Measurements from ENCODE around the gene PZP.

The PZP gene

DNA sequence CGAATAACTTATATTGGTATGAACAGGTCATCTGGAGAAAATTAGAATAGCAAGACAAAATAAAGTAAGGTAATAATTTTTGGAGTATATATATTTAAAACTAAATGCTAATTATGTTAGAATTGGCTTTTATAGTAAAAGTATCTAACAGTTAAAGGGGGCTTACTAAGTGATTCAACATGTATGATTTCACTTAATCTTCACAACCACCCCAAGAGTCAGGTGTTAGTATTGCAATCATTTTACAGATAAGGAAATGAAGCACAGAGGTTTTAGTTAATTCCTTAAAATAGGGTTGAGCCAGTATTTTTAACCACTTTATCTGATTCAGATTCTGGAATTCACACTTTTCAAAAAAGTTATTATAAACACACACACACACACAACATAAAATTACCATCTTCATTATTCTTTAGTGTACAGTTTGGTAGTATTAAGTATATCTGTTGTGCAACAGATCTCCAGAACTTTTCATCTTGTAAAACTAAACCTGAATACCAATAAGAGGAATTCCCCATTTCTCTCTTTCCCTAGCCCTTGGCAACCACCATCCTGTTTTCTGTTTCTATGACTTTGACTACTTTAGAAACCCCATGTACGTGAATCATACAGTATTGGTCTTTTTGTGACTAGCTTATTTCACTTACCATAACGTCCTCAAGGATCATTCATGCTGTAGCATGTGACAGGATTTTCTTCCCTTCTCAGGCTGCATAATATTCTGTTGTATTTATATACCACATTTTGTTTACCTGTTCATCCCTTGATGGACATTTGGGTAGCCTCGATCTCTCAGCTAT lies 104.9 kb downstream of the PZP start:
- DNase-seq: no peak

DNA sequence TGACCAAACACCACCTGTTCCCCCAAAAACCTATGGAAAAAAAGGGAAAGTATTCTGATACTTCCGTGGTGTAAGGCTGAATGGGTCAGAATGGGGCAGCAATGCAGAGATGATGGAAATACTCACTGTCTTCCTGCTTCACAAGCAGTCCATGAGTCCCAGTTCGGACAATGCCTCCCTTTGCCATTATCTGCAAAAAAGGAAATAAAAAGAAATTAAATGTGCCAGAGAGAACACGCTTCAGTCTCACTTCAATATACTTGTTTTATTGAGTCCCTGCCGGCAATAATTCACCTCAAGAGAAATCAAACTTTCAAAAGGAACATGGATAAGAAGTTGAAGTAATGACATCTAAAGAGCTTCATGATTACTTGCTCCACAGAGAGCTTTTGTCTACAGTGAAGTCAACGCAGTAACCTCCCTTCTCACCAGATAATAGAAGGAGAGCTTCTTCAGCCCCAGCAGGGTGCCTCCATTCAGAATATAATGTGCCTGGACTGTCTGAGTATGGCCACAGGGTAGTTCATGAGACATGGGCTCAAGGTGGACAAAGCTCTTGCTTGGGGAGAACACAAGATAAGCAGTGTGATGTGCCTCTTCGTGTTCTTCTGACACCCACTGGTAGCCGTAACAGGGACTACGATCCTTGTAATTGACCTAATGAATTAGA lies 107.0 kb downstream of the PZP start:
- no peak for DNase-seq

DNA sequence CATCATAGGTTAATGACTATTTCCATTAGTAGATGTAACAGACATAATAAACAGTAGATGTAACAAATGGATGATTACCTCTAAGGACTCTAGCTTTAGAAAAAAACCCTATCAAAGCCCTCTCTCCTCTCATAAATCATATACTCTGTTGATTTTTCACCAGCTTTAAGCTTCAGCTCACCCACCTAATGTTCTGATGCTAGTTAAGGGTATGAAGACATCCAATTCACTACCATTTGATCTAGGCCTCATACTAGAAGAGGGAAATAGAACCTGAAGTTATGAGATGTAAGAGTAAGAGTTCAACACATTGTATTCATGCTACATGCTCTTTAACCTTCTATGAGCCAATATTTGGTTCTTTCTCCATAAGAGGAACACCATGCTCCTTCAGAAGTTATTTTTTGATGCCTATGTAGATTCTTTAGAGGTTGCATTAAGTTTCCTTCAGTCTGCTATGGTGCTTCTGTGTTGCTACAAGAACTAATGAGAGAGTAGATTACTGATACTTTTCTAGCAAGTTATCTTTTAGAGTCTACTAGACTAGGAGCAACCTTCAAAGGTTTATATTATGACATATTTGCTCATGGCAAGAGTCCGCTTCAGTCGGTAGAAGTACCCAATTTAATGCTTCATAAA lies 108.5 kb downstream of the PZP start:
- no peak for DNase-seq
